Measurements from ENCODE around the gene NOVA1. TPM values are rescaled to one million over a fixed set of nuclear protein-coding genes. Genes with fewer than 3 reads are reported as not detected.

Gene NOVA1
- total RNA-seq, 1 donor from 2014 or later: 1.7 TPM

DNA sequence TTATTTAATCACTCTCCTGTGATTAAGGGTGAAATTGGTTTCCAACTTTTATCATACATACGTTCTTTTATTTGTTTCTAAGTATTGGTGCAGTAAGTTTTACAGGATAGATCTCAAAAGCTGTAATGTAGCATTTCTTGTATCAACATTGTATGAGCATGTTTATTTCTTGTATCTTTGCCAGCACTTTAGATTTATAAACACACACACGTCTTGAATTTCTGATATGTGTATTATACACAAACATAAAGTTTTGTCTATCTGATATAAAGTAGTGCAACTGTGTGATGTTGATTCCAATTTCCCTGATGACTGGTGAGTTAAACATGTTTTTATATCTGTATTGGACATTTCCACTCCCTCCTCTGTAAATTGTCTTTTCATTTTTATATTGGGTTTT lies 134.7 kb downstream of the NOVA1 start:
- H3K4me3 ChIP-seq (ENCODE audit: low read depth, low read length): no peak overlapping the region
- DNase-seq (ENCODE audit: low read depth): no peak
- no peaks in the 10 kb centered on the region for H3K36me3 ChIP-seq (ENCODE audit: control insufficient read depth, insufficient read depth, low read length)
- TF ChIP-seq, protein P1, sequence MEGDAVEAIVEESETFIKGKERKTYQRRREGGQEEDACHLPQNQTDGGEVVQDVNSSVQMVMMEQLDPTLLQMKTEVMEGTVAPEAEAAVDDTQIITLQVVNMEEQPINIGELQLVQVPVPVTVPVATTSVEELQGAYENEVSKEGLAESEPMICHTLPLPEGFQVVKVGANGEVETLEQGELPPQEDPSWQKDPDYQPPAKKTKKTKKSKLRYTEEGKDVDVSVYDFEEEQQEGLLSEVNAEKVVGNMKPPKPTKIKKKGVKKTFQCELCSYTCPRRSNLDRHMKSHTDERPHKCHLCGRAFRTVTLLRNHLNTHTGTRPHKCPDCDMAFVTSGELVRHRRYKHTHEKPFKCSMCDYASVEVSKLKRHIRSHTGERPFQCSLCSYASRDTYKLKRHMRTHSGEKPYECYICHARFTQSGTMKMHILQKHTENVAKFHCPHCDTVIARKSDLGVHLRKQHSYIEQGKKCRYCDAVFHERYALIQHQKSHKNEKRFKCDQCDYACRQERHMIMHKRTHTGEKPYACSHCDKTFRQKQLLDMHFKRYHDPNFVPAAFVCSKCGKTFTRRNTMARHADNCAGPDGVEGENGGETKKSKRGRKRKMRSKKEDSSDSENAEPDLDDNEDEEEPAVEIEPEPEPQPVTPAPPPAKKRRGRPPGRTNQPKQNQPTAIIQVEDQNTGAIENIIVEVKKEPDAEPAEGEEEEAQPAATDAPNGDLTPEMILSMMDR (IDR thresholded peaks at IDR 0.05; ENCODE audit: insufficient read depth, low read length, poor library complexity, severe bottlenecking): no peak
- no peaks in the 10 kb centered on the region for H3K27me3 ChIP-seq (ENCODE audit: control insufficient read depth, insufficient read depth, low read length)

DNA sequence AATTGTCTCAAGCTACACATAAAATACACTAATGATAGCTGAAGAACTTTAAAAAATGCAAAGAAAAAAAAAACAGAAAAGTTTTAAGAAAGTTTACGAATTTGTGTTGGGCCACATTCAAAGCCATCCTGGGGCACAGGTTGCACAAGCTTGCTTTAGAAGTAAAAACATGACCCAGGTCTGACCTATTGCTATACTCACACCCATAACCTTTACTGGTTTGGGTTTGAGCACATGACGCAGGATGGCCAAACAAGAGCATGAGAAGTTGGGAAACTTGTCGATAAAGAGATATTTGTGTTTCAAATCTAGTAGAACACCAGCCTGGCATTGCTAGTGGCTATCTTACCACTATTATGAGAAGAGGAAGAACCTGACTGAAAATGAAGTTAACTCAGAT lies 143.7 kb downstream of the NOVA1 start:
- Histone ChIP-seq H3K36me3 (ENCODE audit: control insufficient read depth, insufficient read depth, low read length) (no peaks in the 10 kb centered on the region), H3K4me3 (ENCODE audit: low read depth, low read length) (no peak overlapping the region), H3K27me3 (ENCODE audit: control insufficient read depth, insufficient read depth, low read length) (no peaks in the 10 kb centered on the region)
- TF ChIP-seq, protein P1 (IDR thresholded peaks at IDR 0.05; ENCODE audit: insufficient read depth, low read length, poor library complexity, severe bottlenecking): no peak
- DNase-seq (ENCODE audit: low read depth): no peak

GRCh38 chr14:26448181-26448855 lies 149.5 kb downstream of the NOVA1 start:
- no peaks in the 10 kb centered on the region for H3K36me3 ChIP-seq (ENCODE audit: control insufficient read depth, insufficient read depth, low read length)
- no peak overlapping the region for H3K4me3 ChIP-seq (ENCODE audit: low read depth, low read length)
- DNase-seq (ENCODE audit: low read depth): no peak
- H3K27me3 ChIP-seq (ENCODE audit: control insufficient read depth, insufficient read depth, low read length): no peaks in the 10 kb centered on the region
- TF ChIP-seq, protein P1 (IDR thresholded peaks at IDR 0.05; ENCODE audit: insufficient read depth, low read length, poor library complexity, severe bottlenecking): no peak

DNA sequence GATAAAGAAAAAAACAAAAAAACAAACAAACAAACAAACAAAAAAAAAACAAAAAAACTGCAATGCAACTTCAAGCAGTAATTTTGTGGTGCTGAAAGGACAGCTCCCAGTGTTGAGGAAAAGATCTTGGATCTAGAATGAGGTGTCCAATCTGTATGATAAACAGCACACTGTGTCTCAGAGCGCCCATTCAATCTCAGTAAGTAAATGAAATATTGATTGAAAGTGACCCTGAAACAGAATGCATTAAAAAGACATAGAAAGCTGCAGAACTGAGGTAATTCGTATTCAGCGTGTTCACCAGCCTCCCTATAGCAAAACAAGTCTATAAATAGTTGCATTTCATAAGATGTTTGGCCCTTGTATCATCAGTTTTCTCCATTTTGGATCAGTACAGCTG lies 153.0 kb downstream of the NOVA1 start:
- TF ChIP-seq, protein P1 (IDR thresholded peaks at IDR 0.05; ENCODE audit: insufficient read depth, low read length, poor library complexity, severe bottlenecking): no peak
- no peaks in the 10 kb centered on the region for H3K36me3 ChIP-seq (ENCODE audit: control insufficient read depth, insufficient read depth, low read length)
- no peaks in the 10 kb centered on the region for H3K27me3 ChIP-seq (ENCODE audit: control insufficient read depth, insufficient read depth, low read length)
- no peak overlapping the region for H3K4me3 ChIP-seq (ENCODE audit: low read depth, low read length)
- no peak for DNase-seq (ENCODE audit: low read depth)

GRCh38 chr14:26443654-26444053 lies 154.2 kb downstream of the NOVA1 start:
- Histone ChIP-seq H3K4me3 (ENCODE audit: low read depth, low read length) (no peak overlapping the region), H3K36me3 (ENCODE audit: control insufficient read depth, insufficient read depth, low read length) (no peaks in the 10 kb centered on the region), H3K27me3 (ENCODE audit: control insufficient read depth, insufficient read depth, low read length) (no peaks in the 10 kb centered on the region)
- DNase-seq (ENCODE audit: low read depth): no peak
- TF ChIP-seq, protein P1 (IDR thresholded peaks at IDR 0.05; ENCODE audit: insufficient read depth, low read length, poor library complexity, severe bottlenecking): no peak

DNA sequence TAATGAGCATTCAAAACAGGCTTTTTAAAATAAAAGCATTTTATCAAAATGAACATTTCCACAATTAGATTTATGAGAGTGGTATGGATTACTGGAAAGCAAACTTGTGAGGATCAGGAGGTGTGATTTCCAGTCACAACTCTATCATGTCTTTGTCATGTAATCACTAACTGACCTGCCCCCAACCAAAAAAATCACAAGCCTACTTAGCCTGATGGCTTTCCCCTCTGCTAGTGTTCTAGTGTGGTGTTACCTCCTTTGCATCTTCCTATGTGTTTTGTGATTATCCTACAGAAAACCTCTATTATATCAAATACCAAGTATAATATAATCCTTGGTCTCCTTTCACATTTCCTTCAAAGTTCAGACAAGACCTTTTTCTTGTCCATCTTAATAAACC lies 168.6 kb downstream of the NOVA1 start:
- Histone ChIP-seq H3K4me3 (ENCODE audit: low read depth, low read length) (no peak overlapping the region), H3K36me3 (ENCODE audit: control insufficient read depth, insufficient read depth, low read length) (no peaks in the 10 kb centered on the region), H3K27me3 (ENCODE audit: control insufficient read depth, insufficient read depth, low read length) (no peaks in the 10 kb centered on the region)
- TF ChIP-seq, protein P1 (IDR thresholded peaks at IDR 0.05; ENCODE audit: insufficient read depth, low read length, poor library complexity, severe bottlenecking): no peak
- no peak for DNase-seq (ENCODE audit: low read depth)
